Measurements from ENCODE around the gene ATAD3B.
A peak's percentile ranks its signal among the peaks of the same experiment; 100 is the strongest.
"Not testable (repeated sequence)": the region's sequence is repeated elsewhere in the genome, so short reads cannot be mapped to it uniquely, and the experiment has no call there.

The ATAD3B gene

DNA sequence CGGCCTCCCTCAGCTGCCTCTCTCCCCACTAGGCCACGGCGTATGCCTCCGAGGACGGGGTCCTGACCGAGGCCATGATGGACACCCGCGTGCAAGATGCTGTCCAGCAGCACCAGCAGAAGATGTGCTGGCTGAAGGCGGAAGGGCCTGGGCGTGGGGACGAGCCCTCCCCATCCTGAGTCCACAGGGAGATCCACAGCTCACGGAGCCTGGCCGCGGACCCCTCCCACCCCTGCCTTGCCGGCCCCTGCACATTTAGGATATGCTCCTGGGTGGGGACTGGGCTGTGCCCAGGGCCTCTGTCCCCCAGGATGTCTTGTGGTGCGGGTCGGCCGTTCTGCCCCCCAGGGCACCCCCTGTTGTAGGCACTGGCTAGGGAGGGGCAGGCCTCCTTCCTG lies 62.3 kb downstream of the ATAD3B start:
- DNase-seq (ENCODE audit: low read depth): not testable (repeated sequence)

DNA sequence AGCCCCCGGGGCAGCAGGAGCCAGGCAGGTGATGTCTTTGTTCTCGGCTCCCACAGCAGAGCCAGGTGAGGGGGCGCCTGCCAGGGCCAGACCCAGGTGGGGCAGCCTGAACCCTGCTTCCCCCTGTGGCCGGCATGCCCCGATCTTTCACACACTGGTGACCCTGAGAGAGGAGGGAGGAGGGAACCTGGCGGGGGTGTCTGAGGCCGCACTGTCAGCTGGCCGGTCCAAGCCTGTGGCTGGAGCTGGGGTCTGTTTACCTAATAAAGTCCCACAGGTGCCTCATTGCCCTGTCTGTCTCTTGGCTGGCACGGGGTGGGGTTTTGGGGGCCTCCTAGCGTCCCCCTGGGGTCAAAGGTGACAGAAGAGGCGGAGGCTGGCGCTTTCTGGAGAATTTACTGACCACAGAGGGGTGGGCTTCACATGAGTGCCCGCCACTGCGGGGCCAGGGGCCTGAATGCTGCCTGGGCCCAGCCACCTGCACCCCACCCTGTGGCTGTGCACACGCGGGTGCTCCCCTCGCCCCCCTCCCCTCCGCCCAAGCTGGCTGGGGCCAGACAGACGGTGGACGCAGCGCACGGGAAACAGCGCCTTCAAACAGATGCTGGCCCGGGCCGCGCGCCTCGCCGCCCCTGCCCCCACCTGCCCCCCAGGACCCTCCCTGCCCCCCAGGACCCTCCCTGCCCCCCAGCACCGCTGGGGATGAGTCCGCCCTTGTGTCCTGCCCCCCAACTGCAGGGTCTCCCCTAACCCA lies 63.0 kb downstream of the ATAD3B start:
- DNase-seq (ENCODE audit: low read depth): no peak

DNA sequence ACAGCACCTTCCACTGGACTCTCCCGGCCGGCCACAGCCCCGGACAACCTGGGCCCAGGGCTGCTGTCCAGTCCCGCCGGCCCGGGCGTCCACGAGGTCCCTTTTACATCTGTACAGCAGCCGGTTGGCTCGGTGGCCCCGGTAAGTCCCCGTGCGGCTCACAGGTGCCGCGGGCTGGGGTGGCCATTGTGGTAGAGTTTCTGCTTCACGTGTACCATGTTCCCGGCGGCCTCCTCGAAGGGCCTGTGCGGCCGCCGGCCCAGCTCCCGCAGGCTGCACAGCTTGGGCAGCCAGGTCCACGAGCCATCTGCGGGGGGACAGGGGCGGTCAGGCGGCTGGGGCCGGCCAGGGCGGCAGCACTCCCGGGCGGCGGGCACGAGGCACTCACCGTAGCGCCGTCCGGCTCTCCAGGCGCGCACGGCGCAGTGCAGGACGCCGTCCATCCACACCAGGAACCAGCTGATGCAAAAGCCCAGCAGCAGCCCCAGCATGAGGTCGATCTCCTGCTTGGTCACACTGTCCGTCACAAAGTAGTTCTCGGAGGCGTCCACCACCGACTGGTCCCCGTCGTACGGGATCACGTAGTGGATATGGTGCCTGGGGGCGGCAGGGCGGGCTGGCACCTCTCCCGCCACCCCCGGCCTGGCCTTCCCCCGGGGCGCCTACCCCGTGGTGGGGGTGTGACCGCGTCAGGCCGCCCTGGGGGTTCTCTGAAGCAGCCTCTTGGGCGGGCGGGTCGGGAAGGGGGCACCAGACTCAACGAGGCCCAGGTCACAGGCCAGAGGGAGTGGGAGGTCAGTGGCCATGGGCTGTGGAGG lies 63.8 kb downstream of the ATAD3B start:
- DNase-seq (ENCODE audit: low read depth): no peak

DNA sequence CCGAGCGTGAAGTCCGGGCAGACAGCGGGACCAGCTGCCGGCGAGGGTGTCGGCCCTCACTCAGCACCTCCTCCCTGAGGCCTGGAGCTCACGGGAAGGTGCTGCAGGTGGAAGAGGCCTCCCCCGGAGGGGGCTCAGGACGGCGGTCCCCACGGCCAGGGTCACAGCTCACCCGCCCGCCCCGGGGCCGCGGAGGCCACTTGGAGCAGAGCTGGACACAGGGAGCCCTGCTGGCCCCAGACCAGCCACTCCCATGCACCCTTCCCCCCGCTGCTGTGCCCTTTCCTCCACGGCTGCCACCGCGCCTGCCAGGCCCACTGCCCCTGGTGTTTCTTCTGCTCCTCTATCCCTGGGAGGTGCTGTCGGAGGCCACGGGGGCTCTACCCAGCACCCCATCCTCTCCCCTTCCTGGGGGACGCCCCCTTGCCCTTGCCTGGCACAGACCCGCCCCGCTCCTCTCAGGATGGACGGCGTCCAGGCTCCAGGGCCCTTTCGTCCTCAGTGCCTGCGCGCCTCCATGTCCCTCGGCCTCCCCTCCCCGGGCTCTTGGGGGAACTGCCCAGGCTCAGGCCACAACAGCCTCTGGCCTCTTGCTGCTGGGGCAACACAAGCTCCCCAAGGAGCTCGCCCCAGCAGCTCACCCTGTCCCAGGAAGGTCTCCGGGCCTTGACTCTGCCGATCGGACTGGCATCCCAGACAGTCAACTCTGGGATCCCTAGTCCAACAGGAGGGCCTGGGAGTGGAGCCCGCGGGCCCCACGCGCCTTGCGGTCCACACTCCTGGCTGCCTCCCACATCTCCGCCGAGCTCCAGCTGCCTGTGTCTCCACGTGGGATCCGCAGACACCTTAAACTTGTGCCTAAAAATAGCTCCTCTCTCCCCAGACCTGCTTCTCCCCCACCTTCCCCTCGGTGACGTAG lies 64.7 kb downstream of the ATAD3B start:
- no peak for DNase-seq (ENCODE audit: low read depth)

DNA sequence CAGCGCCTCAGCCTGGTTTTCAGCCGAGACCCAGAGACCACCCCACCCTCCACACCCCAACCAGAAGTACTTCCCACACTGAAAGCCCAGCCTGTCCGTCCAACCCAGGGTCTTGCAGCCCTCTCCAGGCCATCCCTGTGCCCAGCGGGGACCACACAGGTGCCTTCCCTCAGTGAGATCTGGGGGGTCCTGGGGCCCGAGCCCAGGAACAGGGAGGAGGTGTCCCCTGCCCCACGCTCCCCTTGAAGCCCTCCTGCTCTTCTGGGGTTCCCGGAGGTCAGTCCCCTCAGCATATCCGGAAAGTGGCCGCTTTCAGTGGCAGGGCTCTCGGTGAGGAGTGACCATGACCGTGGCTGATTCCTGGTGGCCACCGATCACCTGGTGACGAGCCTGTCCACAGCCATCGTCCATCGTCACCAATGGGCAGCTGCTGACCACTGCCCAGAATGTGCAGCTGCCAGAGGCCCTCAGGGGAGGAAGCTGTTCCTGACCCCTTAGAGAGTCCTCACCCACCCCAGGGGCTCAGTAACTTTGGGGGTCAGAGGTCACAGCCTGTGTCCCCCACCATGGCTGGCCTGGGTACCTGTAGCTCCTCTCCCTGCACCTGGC lies 65.5 kb downstream of the ATAD3B start:
- no peak for DNase-seq (ENCODE audit: low read depth)

DNA sequence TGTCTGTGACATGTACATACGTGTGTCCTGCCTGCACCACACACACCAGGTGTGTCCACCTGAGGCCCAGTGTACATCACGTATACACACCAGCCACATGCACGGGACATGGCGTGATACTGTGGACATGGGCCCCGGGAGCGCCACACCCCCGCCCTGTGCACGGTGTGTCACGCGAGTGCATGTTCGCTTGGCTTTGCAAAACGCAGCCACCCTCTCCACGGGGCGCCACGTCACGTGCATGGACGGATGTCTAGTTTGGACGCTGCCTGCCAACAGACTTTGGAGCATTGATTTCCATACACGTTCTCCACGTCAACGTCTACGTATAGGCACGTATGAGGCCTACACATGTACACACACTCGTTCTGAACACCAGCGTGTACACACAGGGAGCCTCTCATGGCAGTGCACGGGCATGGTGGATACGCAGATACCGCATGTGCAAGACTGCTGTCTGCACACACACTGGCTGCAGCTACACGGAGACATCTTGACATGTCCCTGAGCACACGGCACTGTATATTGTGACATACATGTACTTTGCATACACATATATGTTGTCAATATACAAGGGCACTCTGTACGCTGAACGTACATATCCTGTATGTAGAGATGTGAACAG lies 66.2 kb downstream of the ATAD3B start:
- no peak for DNase-seq (ENCODE audit: low read depth)

DNA sequence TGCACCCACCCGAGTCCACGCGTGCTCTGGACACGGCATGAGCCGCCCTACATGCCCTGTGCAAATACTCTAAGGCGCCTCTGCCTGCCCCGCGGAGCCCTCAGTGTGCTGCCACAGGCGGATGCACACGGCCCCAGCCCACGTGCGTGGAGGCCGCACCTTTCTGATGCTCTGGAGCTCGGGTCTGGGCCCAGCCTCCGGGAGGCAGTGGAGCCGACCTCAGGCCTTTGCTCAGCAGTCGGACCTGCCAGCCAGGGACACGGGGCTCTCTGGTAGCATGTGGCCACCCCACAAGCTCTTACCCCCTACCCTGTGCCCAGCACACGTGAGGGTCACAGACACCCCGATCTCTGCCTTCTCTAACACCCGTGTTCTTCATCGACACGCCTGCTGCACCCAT lies 66.8 kb downstream of the ATAD3B start:
- no peak for DNase-seq (ENCODE audit: low read depth)

DNA sequence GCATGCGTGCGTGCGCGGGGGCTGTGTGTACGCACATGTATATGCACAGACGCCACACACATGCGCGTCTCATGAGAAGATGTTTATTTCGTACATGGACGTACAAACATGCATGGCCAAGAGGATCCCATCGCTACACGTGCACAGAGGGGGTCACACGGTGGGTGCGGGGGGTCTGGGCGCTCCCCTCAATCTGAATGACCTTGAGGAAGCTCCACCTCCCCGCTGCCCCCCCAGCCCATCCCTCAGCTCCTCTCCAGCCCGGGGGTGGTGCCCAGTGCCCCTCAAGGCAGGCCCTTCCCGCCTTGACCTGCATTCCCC lies 67.4 kb downstream of the ATAD3B start:
- DNase-seq (ENCODE audit: low read depth): no peak

DNA sequence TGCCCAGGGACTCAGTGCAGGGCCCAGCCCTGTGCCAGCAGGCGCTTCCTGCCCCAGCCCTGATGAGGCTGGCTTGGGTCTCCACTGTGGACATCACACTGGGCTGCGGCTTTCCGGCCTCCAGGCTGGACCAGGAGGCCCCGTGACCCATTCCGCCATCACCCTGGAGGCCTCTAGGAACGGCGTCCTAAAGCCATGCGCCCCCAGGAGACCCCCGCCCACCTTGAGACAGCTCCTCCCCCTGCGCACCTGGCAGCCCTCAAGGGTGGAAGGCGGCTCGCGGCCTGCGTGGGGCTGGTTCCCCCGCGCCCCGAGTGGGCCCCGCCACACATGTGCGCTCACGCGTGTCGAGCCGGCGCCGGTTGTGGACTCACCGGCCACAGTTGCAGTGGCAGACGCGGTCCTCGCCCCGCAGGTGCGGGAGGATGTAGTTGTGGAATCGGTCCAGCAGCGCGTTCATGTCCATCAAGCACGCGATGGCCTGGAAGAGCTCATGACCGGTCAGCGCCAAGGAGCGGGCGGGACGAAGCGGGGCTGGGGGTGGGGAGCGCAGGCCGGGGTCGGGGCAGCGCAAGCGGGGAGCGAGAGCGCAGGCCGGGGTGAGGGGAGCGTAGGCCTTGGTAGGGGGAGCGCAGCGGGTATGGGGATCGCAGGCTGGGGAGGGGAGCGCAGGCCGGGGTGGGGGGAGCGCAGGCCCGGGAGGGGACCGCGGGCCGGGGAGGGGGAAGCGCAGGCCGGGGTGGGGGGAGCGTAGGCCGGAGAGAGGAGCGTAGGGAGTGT lies 67.9 kb downstream of the ATAD3B start:
- DNase-seq (ENCODE audit: low read depth): no peak

DNA sequence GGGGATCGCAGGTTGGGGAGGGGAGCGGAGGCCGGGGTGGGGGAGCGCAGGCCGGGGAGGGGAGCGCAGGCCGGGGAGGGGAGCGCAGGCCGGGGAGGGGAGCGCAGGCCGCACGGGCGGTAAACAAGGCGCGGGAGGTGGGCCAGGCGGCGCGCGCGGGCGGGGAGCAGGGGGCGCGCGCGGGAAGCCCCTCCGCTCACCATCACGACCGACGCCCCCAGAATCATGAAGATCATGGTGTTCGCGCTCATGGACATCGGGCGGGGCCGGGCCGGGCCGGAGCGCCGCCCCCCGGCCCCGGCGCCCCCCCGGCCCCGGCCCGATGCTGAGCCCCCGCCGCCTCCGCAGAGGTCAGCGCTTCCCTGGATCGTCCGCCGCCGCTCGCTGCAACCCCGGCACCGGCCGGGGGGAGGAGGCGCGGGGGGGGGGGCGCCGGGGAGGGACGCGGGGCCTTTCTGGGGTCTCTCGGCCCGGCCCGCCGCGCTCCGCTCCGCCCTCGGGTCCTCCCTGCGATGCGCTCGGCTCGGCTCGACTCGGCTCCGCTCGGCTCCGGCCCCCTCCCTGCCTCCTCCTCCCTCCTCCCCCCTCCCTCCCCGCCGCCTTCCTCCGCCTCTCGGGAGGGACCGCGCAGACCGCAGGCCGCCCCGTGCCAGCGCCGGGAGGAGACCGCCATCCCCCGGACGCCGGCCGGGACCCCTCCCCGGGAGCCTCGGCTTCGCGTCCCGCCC lies 68.7 kb downstream of the ATAD3B start, which contains the start of gene TMEM240:
TSS of gene TMEM240 (minus strand) at position 535 of the 728 bp plus-strand sequence. CDS start at position 257, 278 bp downstream.
- DNase-seq (ENCODE audit: low read depth): peak; percentile 49

DNA sequence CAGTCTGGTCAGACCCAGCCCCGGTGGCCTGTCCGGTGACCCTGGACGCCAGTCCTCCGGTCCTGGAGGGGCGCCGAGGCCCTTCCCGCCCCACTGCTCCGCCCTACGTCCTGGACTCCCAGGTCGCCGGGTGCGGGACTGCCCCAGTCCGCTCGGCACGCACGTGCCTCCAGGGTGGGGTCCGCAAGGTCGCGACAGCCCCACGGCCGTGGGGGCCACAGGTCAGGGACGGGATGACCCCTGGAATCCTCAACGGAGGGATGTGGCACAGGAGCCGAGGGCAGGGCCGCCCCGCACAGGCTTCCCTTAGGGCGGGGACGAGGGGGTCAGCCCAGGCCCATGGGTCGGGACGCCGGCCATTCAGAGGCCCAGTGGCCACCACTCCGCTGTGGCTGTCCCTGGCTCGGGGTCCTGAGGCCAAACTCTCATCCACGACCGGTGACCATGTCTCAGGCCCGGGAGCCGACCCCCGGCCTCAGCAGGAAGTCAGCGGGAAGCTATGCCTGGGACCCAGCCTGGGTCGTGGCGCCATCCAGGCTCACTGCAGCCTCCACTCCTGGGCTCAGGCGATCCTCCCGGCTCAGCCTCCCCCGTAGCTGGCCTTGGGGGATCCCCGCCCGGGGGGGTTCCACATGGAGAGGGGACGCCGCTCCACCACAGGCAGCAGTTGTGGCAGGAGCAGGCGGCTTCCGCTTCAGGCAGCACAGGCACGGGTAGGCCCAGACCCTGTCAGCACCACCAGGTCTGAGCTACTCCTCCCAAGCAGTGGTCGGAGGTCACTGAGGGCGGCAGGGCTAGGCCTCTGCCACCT lies 69.5 kb downstream of the ATAD3B start:
- no peak for DNase-seq (ENCODE audit: low read depth)

DNA sequence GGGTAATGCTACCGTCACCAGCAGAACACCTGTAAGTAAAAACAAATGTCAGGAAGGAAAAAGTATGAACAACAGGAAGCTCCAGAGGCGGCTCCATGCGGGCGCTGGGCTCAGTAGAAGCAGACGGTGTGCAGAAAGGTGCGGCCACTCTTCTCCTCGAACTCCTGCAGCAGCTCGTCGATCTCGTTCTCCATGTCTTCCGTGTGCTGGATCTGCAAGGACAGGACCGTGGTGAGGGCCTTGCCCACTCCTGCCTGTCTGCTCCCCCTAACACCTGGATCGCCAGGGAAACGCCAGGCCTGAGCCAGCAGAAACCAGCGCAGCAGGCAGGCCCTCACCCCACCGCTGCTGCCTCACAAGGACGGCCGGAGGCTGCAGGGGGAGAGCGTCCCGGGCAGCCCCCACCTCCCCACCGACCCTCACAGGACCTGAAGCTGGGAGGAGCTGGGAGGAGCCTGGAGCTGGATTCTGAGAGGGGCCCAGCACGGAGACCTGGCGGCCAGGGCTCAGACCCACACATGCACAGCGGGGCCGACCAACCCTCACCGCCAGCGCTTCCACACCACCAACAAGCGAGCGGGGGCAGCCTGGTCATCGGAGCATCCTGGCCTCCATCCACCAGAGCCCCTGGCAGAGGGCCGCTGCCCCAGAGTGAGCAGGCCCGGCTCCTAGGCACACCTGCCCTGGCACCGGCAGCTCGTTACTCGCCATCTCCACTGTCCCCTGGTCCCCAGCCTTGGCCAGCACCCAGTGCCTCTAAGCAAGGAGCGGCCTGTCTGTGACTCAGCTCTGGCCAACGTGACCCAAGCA lies 70.6 kb downstream of the ATAD3B start:
- DNase-seq (ENCODE audit: low read depth): no peak

DNA sequence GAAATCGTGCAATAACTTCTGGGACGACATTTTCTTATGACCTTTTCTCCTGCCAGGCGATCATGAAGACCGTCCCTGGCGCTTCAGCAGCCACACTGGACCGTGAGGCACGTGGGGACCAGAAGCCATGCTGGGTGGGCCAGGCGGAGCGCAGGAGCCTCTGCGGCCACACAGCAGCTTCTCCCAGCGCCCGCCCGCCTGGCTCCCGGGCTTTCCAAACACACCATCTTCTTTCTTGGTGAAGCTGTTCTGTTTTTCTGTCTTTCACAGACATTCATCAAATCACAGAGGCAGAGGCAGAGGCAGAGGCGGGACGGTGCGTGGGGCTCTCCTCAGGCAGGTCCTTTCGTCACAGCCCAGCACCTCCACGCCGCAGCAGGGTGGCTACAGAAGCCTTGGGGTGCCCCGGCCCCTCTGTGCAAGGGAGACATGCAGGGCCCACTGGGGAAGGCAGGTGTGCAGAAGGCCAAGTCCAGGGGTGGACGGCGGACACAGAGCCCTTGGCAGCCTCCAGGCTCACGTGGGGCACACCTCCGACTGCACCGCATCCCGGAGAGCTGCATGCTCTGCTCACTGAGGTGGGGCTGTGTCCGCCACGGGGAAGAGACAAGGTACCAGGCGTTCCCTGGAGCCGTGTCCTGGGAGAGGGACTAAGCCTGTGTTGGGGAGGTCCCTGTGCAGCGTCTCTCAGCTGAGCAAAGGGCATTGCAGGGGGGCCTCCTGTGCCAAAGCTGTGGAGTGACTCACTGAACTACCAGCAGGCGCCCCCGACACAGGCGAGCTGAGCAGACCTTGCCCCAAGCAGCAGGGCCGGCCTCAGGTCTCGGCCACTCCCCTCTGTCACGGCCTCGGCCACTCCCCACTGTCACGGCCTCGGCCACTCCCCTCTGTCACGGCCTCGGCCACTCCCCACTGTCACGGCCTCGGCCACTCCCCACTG lies 71.5 kb downstream of the ATAD3B start:
- DNase-seq (ENCODE audit: low read depth): no peak

DNA sequence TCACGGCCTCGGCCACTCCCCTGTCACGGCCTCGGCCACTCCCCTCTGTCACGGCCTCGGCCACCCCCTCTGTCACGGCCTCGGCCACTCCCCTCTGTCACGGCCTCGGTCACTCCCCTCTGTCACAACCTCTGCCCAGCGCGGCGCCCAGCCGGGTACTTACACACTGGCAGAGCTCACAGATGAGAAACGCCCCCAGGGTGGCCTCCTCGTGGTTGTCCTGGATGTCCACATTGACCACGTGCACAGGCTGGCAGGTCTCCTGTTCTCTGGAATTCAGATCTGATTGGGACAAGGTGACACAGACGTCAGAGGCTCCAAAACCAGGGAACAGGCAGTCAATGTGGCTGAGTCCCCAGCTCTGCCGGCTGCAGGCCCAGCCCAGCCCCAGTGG lies 72.1 kb downstream of the ATAD3B start:
- DNase-seq (ENCODE audit: low read depth): no peak

DNA sequence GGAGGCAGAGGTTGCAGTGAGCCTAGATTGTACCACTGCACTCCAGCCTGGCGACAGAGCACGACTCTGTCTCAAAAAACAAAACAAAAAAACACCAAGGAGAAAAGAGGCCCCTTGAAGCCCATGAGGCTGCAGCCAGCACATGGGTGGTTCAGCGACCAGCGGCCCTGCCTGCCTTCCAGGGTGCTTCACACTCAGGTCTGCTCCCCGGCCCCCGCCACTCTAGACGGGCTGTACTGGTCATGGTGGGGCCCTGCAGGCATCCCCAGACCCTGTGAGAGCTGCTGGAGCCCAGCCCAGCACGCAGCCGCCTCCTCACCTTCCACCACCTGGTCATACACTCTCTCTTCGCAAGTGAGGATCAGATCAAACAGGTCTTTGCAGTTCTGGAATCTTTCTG lies 73.0 kb downstream of the ATAD3B start:
- DNase-seq (ENCODE audit: low read depth): no peak

Data from T follicular helper cell (primary cell).